GM23338 (cell line): ENCODE data around the gene ILKAP. TPM values are rescaled to one million over a fixed set of nuclear protein-coding genes. Genes with fewer than 3 reads are reported as not detected.
"Not testable (repeated sequence)": the region's sequence is repeated elsewhere in the genome, so short reads cannot be mapped to it uniquely, and the experiment has no call there.

Experiments used
- ATAC-seq: fragments of 200-7000 bp; cut with Tn5 transposase; 3 replicates; pipeline ENCODE4 v1.9.1; 2020
- DNase-seq: peaks from one replicate; pipeline ENCODE4 v3.0.0-alpha.2; 2015; ENCODE audit warnings: low spot score
- H2AFZ ChIP-seq: fragments of 200-600 bp; sonication (generic); 2 replicates; pipeline ENCODE4 v1.8.0; 2016; ENCODE audit warnings: antibody characterized with exemption, mild to moderate bottlenecking, moderate library complexity
- H3F3A ChIP-seq: fragments of 200-600 bp; sonication (generic); replicated peaks from 2 replicates; pipeline ENCODE4 v1.8.0; 2017; ENCODE audit warnings: antibody characterized with exemption, mixed run types, low read depth
- H3K27ac ChIP-seq: fragments of 200-600 bp; sonication (generic); 2 replicates; pipeline ENCODE4 v1.6.1; 2016; ENCODE audit warnings: low read depth
- H3K27me3 ChIP-seq: fragments of 200-600 bp; sonication (generic); 2 replicates; pipeline ENCODE4 v1.8.0; 2016; ENCODE audit warnings: mild to moderate bottlenecking, mixed run types, moderate library complexity; ENCODE audit not compliant: insufficient read depth
- H3K36me3 ChIP-seq: fragments of 200-600 bp; sonication (generic); 2 replicates; pipeline ENCODE4 v1.8.0; 2016; ENCODE audit warnings: mild to moderate bottlenecking; ENCODE audit not compliant: insufficient read depth
- H3K4me1 ChIP-seq: fragments of 200-600 bp; sonication (generic); 2 replicates; pipeline ENCODE4 v1.8.0; 2016; ENCODE audit warnings: mild to moderate bottlenecking, moderate library complexity; ENCODE audit not compliant: insufficient read depth
- H3K4me2 ChIP-seq: fragments of 200-600 bp; sonication (generic); 2 replicates; pipeline ENCODE4 v1.7.1; 2017; ENCODE audit warnings: mixed run types
- H3K4me3 ChIP-seq: fragments of 200-600 bp; sonication (generic); 2 replicates; pipeline ENCODE4 v1.6.1; 2016; ENCODE audit warnings: mixed run types
- H3K79me2 ChIP-seq: fragments of 200-600 bp; sonication (generic); replicated peaks from 2 replicates; pipeline ENCODE4 v1.8.0; 2017; ENCODE audit warnings: mild to moderate bottlenecking; ENCODE audit not compliant: insufficient read depth
- H3K9me2 ChIP-seq: fragments of 200-600 bp; sonication (generic); 2 replicates; pipeline ENCODE4 v1.8.0; 2017; ENCODE audit not compliant: insufficient read depth
- H4K20me1 ChIP-seq: fragments of 200-600 bp; sonication (generic); replicated peaks from 2 replicates; pipeline ENCODE4 v1.8.0; 2017; ENCODE audit warnings: mild to moderate bottlenecking; ENCODE audit not compliant: insufficient read depth
- H3K27ac Mint-ChIP-seq: 2 replicates; pipeline ENCODE4 v1.8.0; 2020; ENCODE audit warnings: inconsistent platforms, mild to moderate bottlenecking, moderate library complexity, mixed read lengths
- H3K27me3 Mint-ChIP-seq: 3 replicates; pipeline ENCODE4 v1.8.0; 2022; ENCODE audit warnings: low read depth, mild to moderate bottlenecking, moderate library complexity, mixed read lengths, inconsistent platforms; ENCODE audit not compliant: insufficient read depth, poor library complexity
- H3K36me3 Mint-ChIP-seq: 3 replicates; pipeline ENCODE4 v1.8.0; 2021; ENCODE audit warnings: low read depth, mild to moderate bottlenecking, inconsistent platforms, moderate library complexity, mixed read lengths
- H3K4me1 Mint-ChIP-seq: 3 replicates; pipeline ENCODE4 v1.8.0; 2020; ENCODE audit warnings: mild to moderate bottlenecking, inconsistent platforms, mixed read lengths
- H3K4me3 Mint-ChIP-seq: 3 replicates; pipeline ENCODE4 v1.8.0; 2021; ENCODE audit warnings: moderate library complexity, mild to moderate bottlenecking, inconsistent platforms, mixed read lengths
- H3K9me3 Mint-ChIP-seq: 3 replicates; pipeline ENCODE4 v1.8.0; 2020; ENCODE audit warnings: moderate library complexity, mild to moderate bottlenecking, inconsistent platforms, mixed read lengths
- CREB1 ChIP-seq: fragments of 250-450 bp; sonication (Bioruptor Pico); IDR thresholded peaks from 2 replicates; pipeline ENCODE4 v1.5.0; 2020; ENCODE audit warnings: low read depth, mild to moderate bottlenecking, moderate library complexity
- EZH2 ChIP-seq: fragments of 200-600 bp; sonication (generic); IDR thresholded peaks from one replicate; pipeline ENCODE4 v1.8.0; 2017; ENCODE audit warnings: antibody characterized with exemption, mild to moderate bottlenecking, low read depth; ENCODE audit not compliant: unreplicated experiment
- EZH2phosphoT487 ChIP-seq: fragments of 200-600 bp; sonication (generic); IDR thresholded peaks from one replicate; pipeline ENCODE4 v1.8.1; 2018; ENCODE audit warnings: antibody characterized with exemption; ENCODE audit not compliant: unreplicated experiment
- JUNB ChIP-seq: IDR thresholded peaks from one replicate; pipeline ENCODE4 v1.6.1; 2016; ENCODE audit warnings: antibody characterized with exemption; ENCODE audit not compliant: unreplicated experiment
- STAT1 ChIP-seq: IDR thresholded peaks from one replicate; pipeline ENCODE4 v1.6.1; 2016; ENCODE audit warnings: antibody characterized with exemption; ENCODE audit not compliant: unreplicated experiment
- ZNF331 ChIP-seq: fragments of 250-450 bp; sonication (Bioruptor Pico); IDR thresholded peaks from 2 replicates; pipeline ENCODE4 v1.5.0; 2020; ENCODE audit warnings: low read depth, mild to moderate bottlenecking, moderate library complexity
- polyA plus RNA-seq: library from polyadenylated mRNA; unstranded; fragments of >200 nt; fragmentation: Nextera tagmentation; extraction: Ambion mirVana; gene quantifications from 2 replicates; pipeline ENCODE4 v1.2.1, GENCODE V29; 2016
- total RNA-seq: library from RNA; depleted of rRNA; stranded (reverse); fragments of >200 nt; shearing (Covaris generic); gene quantifications from 2 replicates; pipeline ENCODE4 v1.2.3, GENCODE V29; 2014

The ILKAP gene
- total and polyA plus RNA-seq, 2 experiments from 2014 or later, result 17.0 to 35.9 TPM

GRCh38 chr2:238171575-238172187, 31.8 kb downstream of the ILKAP start:
- Histone ChIP-seq H3K4me3 (no peak overlapping the region), H3K9me2 (no peaks in the 10 kb centered on the region), H2AFZ (no peak overlapping the region), H3K27me3 (no peaks in the 10 kb centered on the region), H3K27ac (peak overlapping the region; percentile 26; the same call in 1 of the 2 replicates), H3K79me2 (no peaks in the 10 kb centered on the region), H3K4me2 (no peak overlapping the region), H3K4me1 (no peaks in the 10 kb centered on the region), H4K20me1 (no peaks in the 10 kb centered on the region; the same call in none of the 2 replicates), H3K36me3 (0 out of 2 replicates have a peak, but pooled peaks cover 3% of the 10 kb centered on the region), H3F3A (no peaks in the 10 kb centered on the region)
- Mint-ChIP-seq H3K27me3 (peaks cover 4% of the 10 kb centered on the region), H3K4me3 (no peak overlapping the region), H3K27ac (no peak overlapping the region), H3K9me3 (no peaks in the 10 kb centered on the region), H3K36me3 (peaks cover 34% of the 10 kb centered on the region), H3K4me1 (no peaks in the 10 kb centered on the region)
- ATAC-seq (no peak), DNase-seq (no peak)
- TF ChIP-seq EZH2, result no peak
- TF ChIP-seq CREB1 (CRISPR knock-in tag), result no peak
- TF ChIP-seq JUNB, result no peak
- TF ChIP-seq STAT1, result no peak

DNA sequence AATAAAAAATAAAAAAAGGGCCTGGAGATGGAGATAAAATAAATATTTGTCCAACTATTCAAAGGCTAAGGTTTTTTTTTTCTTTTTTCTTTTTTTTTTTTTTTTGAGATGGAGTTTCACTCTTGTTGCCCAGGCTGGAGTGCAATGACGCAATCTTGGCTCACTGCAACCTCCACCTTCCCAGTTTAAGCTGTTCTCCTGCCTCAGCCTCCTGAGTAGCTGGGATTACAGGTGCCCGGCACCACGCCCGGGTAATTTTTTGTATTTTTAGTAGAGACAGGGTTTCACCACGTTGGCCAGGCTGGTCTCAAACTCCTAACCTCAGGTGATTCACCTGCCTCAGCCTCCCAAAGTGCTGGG, 32.4 kb downstream of the ILKAP start:
- not testable (repeated sequence) for H3K27ac Mint-ChIP-seq, H3K4me3 Mint-ChIP-seq, H3K36me3 ChIP-seq

GRCh38 chr2:238170386-238171071, 33.0 kb downstream of the ILKAP start:
- Mint-ChIP-seq H3K36me3 (peaks cover 34% of the 10 kb centered on the region), H3K4me3 (no peak overlapping the region), H3K27me3 (peaks cover 5% of the 10 kb centered on the region), H3K9me3 (no peaks in the 10 kb centered on the region), H3K4me1 (no peaks in the 10 kb centered on the region), H3K27ac (no peak overlapping the region; the same call in 1 of the 2 replicates)
- no peaks in the 10 kb centered on the region; the same call in 1 of the 2 replicates for H4K20me1 ChIP-seq
- no peak for TF ChIP-seq JUNB
- TF ChIP-seq CREB1 (CRISPR knock-in tag), result no peak
- no peak for TF ChIP-seq ZNF331
- no peak for TF ChIP-seq EZH2phosphoT487
- no peak overlapping the region for H3K4me3 ChIP-seq
- no peak overlapping the region for H3K27ac ChIP-seq
- DNase-seq (no peak), ATAC-seq (no peak)
- H3K4me1 ChIP-seq, result no peaks in the 10 kb centered on the region
- no peaks in the 10 kb centered on the region for H3K36me3 ChIP-seq
- H3F3A ChIP-seq, result no peaks in the 10 kb centered on the region
- H3K79me2 ChIP-seq, result no peaks in the 10 kb centered on the region
- H2AFZ ChIP-seq, result no peak overlapping the region
- no peaks in the 10 kb centered on the region for H3K27me3 ChIP-seq
- H3K4me2 ChIP-seq, result no peak overlapping the region
- no peaks in the 10 kb centered on the region for H3K9me2 ChIP-seq

More for the DNA sequence above, 32.4 kb downstream of the ILKAP start:
- H3K9me3 Mint-ChIP-seq, H4K20me1 ChIP-seq, H3K4me1 ChIP-seq, ATAC-seq, H3K4me3 ChIP-seq, H3K4me1 Mint-ChIP-seq, H3K27me3 ChIP-seq, H3K79me2 ChIP-seq, DNase-seq, H2AFZ ChIP-seq, H3K27me3 Mint-ChIP-seq, H3K4me2 ChIP-seq, H3F3A ChIP-seq, H3K27ac ChIP-seq, H3K9me2 ChIP-seq: not testable (repeated sequence)
- peaks cover 34% of the 10 kb centered on the region for H3K36me3 Mint-ChIP-seq
